GM19468 (cell line): ENCODE data around the gene SPINK4.

Source experiments
- ATAC-seq: cut with Tn5 transposase; IDR thresholded peaks from one replicate; pipeline ENCODE4 v1.9.1; 2021; ENCODE audit warnings: mild to moderate bottlenecking, moderate library complexity, moderate number of reproducible peaks; ENCODE audit not compliant: unreplicated experiment; ENCODE audit errors: extremely low read depth

SPINK4 gene

GRCh38 chr9:33239921-33240320, at the start of gene SPINK4:
SPINK4 (plus strand) TSS chr9:33240167; CDS start chr9:33240209, 42 bp downstream.
- no peak for ATAC-seq

GRCh38 chr9:33192493-33193255, 47.3 kb upstream of the SPINK4 start:
- ATAC-seq = no peak

- ATAC-seq = no peak
These were observed 46.1 kb upstream of the SPINK4 start for GRCh38 chr9:33193818-33194217.

- ATAC-seq = no peak
These were observed 43.2 kb upstream of the SPINK4 start for GRCh38 chr9:33196736-33197135.

GRCh38 chr9:33197279-33198152, 42.5 kb upstream of the SPINK4 start:
- no peak for ATAC-seq

- ATAC-seq = no peak
These were observed 41.8 kb upstream of the SPINK4 start for GRCh38 chr9:33198165-33198564.

- ATAC-seq = peak; percentile 7
These were observed 37.9 kb upstream of the SPINK4 start for GRCh38 chr9:33202018-33202417.

GRCh38 chr9:33202552-33203201, 37.3 kb upstream of the SPINK4 start:
- peak; percentile 99 for ATAC-seq

- ATAC-seq = no peak
These were observed 30.6 kb upstream of the SPINK4 start for GRCh38 chr9:33209394-33209793.

GRCh38 chr9:33210006-33210715, 29.8 kb upstream of the SPINK4 start:
- ATAC-seq = no peak

- ATAC-seq = no peak
These were observed 28.1 kb upstream of the SPINK4 start for GRCh38 chr9:33211695-33212393.

GRCh38 chr9:33220681-33221567, 19.0 kb upstream of the SPINK4 start:
- ATAC-seq = no peak

- no peak for ATAC-seq
These were observed 18.4 kb upstream of the SPINK4 start for GRCh38 chr9:33221568-33221884.

- ATAC-seq = no peak
These were observed 17.9 kb upstream of the SPINK4 start for GRCh38 chr9:33222031-33222430.

GRCh38 chr9:33223696-33224095, 16.3 kb upstream of the SPINK4 start:
- ATAC-seq = no peak

GRCh38 chr9:33225319-33226147, 14.4 kb upstream of the SPINK4 start:
- ATAC-seq = peak; percentile 22

- ATAC-seq = no peak
These were observed 13.0 kb upstream of the SPINK4 start for GRCh38 chr9:33227008-33227398.

- no peak for ATAC-seq
These were observed 12.2 kb upstream of the SPINK4 start for GRCh38 chr9:33227741-33228140.
